Esophagus muscularis mucosa (tissue), 3 donors: ENCODE results near the gene ZNF775.

Experiments
- CTCF ChIP-seq, 3 experiments: fragments of 200-600 bp in 2 of 3; fragments of 450-650 bp in 1 of 3; sonication (generic) in 2 of 3; IDR thresholded peaks; one replicate each; pipeline ENCODE4 v1.5.1; 2017 to 2019; ENCODE audit warnings: antibody characterized with exemption in 3 of 3, mild to moderate bottlenecking in 2 of 3, moderate library complexity in 1 of 3
- POLR2A ChIP-seq: fragments of 450-650 bp; IDR thresholded peaks from one replicate; pipeline ENCODE4 v1.6.1; 2017; ENCODE audit warnings: antibody characterized with exemption, moderate library complexity, mild to moderate bottlenecking, low read depth
- POLR2AphosphoS5 ChIP-seq, 2 donors: sonication (generic); formaldehyde crosslinking; IDR thresholded peaks; one replicate each; pipeline ENCODE4 v1.6.1; 2017; ENCODE audit warnings: antibody characterized with exemption in 2 of 2

DNA sequence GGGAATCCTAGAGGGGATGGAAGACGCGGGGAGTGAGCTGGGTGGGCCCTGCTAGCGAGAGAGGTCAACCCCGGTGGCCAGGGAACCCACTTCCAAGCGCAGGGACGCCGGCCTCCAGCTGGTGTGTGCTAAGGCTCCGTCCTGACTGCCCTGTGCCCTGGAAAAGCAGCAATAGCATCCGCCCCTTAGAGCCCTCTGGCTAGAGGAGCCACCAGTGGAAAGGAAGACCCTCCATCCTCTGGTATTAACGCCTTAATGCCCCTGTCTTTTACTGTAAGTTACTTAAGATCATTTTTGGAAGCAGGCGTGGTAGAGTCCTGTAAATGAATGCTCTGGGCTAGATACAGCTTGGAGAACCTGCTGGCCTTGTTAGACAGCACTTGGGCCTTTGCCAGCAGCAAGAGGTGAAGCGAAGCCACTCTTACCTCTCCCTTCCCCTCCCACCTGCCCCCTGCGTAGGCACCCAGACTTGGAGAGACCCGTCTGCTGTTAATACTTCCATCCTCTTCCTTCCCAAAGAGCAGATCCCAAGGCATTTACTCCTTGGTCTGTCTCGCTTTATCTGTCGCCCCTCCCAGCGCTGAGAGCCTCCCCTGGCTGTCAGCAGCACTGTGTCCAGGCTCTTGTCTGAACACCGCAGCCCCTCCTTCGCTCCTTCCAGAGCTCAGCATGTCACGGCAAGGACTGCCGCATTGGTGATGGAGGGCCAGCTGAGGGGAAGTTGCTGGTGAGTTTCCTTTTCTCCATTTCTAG, 5.9 kb upstream of the ZNF775 start:
- TF ChIP-seq CTCF (IDR thresholded peaks at IDR 0.05), result no peak
- no peak for TF ChIP-seq POLR2A
- no peak for TF ChIP-seq POLR2AphosphoS5 (IDR thresholded peaks at IDR 0.05)
